H1 (cell line): ENCODE results near the gene CDC7. TPM values are rescaled to one million over a fixed set of nuclear protein-coding genes. Genes with fewer than 3 reads are reported as not detected.

Source experiments
- ATF3 ChIP-seq: IDR thresholded peaks from 2 replicates; pipeline ENCODE4 v1.6.1; 2011; ENCODE audit warnings: low read depth, mild to moderate bottlenecking, low read length; ENCODE audit not compliant: insufficient read depth
- CHD2 ChIP-seq: IDR thresholded peaks from 2 replicates; pipeline ENCODE4 v1.6.1; 2012; ENCODE audit warnings: low read length, improper control_type of control experiment
- CHD7 ChIP-seq: fragments of 300-600 bp; sonication (generic); IDR thresholded peaks from 2 replicates; pipeline ENCODE4 v1.7.1; 2012; ENCODE audit warnings: low read length, moderate library complexity, mild to moderate bottlenecking, inconsistent platforms; ENCODE audit not compliant: insufficient replicate concordance
- EP300 ChIP-seq, 2 experiments: IDR thresholded peaks; 1 replicate in 1 of 2; 2 replicates in 1 of 2; pipeline ENCODE4 v1.6.1; 2011 to 2012; ENCODE audit warnings: low read depth in 2 of 2, low read length in 2 of 2, mild to moderate bottlenecking in 2 of 2, borderline replicate concordance in 1 of 2, inconsistent platforms in 1 of 2, moderate library complexity in 1 of 2
- FOSL1 ChIP-seq: IDR thresholded peaks from 2 replicates; pipeline ENCODE4 v1.6.1; 2011; ENCODE audit warnings: mild to moderate bottlenecking, low read depth, low read length, moderate library complexity; ENCODE audit not compliant: insufficient read depth
- JUND ChIP-seq: IDR thresholded peaks from 2 replicates; pipeline ENCODE4 v1.6.1; 2011; ENCODE audit warnings: mild to moderate bottlenecking, improper control_type of control experiment, low read length
- KDM4A ChIP-seq: IDR thresholded peaks from one replicate; pipeline ENCODE4 v1.7.1; 2012; ENCODE audit warnings: low read depth, mild to moderate bottlenecking, moderate library complexity, low read length, inconsistent platforms; ENCODE audit not compliant: severe bottlenecking
- POU5F1 ChIP-seq: IDR thresholded peaks from 2 replicates; pipeline ENCODE4 v1.6.1; 2011; ENCODE audit warnings: low read depth, mild to moderate bottlenecking, low read length, moderate library complexity
- SAP30 ChIP-seq: fragments of 300-600 bp; sonication (generic); IDR thresholded peaks from 2 replicates; pipeline ENCODE4 v1.7.1; 2012; ENCODE audit warnings: low read length, moderate library complexity, mild to moderate bottlenecking, inconsistent platforms; ENCODE audit not compliant: insufficient read depth, insufficient replicate concordance
- YY1 ChIP-seq: IDR thresholded peaks from 2 replicates; pipeline ENCODE4 v1.6.1; 2011; ENCODE audit warnings: low read depth, mild to moderate bottlenecking, low read length
- polyA plus RNA-seq, 7 experiments: library from polyadenylated mRNA; depleted of rRNA in 3 of 7; stranded (reverse) in 5 of 7; unstranded in 2 of 7; fragments of >200 nt in 5 of 7; fragments of 200-250 nt in 2 of 7; gene quantifications; 1 replicate in 5 of 7; 2 replicates in 1 of 7; 4 replicates in 1 of 7; pipeline versions ENCODE4 v1.2.1 to v1.2.3, GENCODE V29; 2011 to 2013; ENCODE audit warnings: missing spikeins in 2 of 7, mixed read lengths in 2 of 7
- total RNA-seq: library from RNA; stranded (reverse); fragmentation: NEBNext Ultra II Directional; extraction: Animal tissue kit (Norgen Biotek cat#: 25700); gene quantifications from 2 replicates; pipeline ENCODE4 v1.2.1, GENCODE V29; 2021

The CDC7 gene
- total and polyA plus RNA-seq, 2 of the 8 experiments (the other 6 are each of a cell fraction or from before 2014, with no cell fraction given) = 12.2 to 34.4 TPM

GRCh38 chr1:91455896-91456295 lies 44.8 kb upstream of the CDC7 start (continued):
- no peak for TF ChIP-seq CHD7
- no peak for TF ChIP-seq EP300 (IDR thresholded peaks at IDR 0.05; ENCODE audit: borderline replicate concordance in 1 of 2, low read depth in 2 of 2, low read length in 2 of 2)
- no peak for TF ChIP-seq KDM4A
- no peak for TF ChIP-seq CHD2
- TF ChIP-seq ATF3 = no peak
- no peak for TF ChIP-seq FOSL1
- no peak for TF ChIP-seq POU5F1
- no peak for TF ChIP-seq SAP30
- no peak for TF ChIP-seq JUND
- TF ChIP-seq YY1 = no peak
